Ovary (tissue), 9 donors: ENCODE measurements around the gene SULT2B1. TPM values are rescaled to one million over a fixed set of nuclear protein-coding genes. Genes with fewer than 3 reads are reported as not detected.
A peak's percentile ranks its signal among the peaks of the same experiment; 100 is the strongest.

Experiments used
- DNase-seq, 5 donors: peaks; one replicate each; pipeline ENCODE4 v3.0.0-alpha.2; 2019 to 2020
- H3K27ac ChIP-seq, 2 donors: fragments of 200-600 bp; one replicate each; pipeline versions ENCODE4 v1.5.1 to v1.8.0; 2019 to 2022
- H3K27me3 ChIP-seq: fragments of 200-600 bp; one replicate; pipeline ENCODE4 v1.8.0; 2022
- H3K36me3 ChIP-seq: fragments of 200-600 bp; sonication (generic); one replicate; pipeline ENCODE4 v1.5.1; 2019
- H3K4me1 ChIP-seq: one replicate; pipeline ENCODE4 v1.8.1; 2013; ENCODE audit warnings: mild to moderate bottlenecking, moderate library complexity; ENCODE audit not compliant: insufficient read depth
- H3K4me3 ChIP-seq: fragments of 200-600 bp; sonication (generic); one replicate; pipeline ENCODE4 v1.5.1; 2017
- H3K9me3 ChIP-seq, 2 donors: fragments of 200-600 bp in 1 of 2; sonication (generic) in 1 of 2; one replicate each; pipeline versions ENCODE4 v1.5.1 to v1.8.1; 2013 to 2019; ENCODE audit warnings: mild to moderate bottlenecking in 1 of 2, moderate library complexity in 1 of 2
- EP300 ChIP-seq: sonication (generic); formaldehyde crosslinking; IDR thresholded peaks from one replicate; pipeline ENCODE4 v1.6.1; 2017; ENCODE audit warnings: antibody characterized with exemption
- POLR2A ChIP-seq: fragments of 450-650 bp; IDR thresholded peaks from one replicate; pipeline ENCODE4 v1.6.1; 2017; ENCODE audit warnings: antibody characterized with exemption, mild to moderate bottlenecking, moderate library complexity
- WGBS, 3 donors: extraction: QIAGEN DNeasy Blood & Tissue Kit in 1 of 3; methylation state at CpG; one replicate each; pipeline versions ENCODE4 v1.1.5 to v1.1.7; 2013 to 2017; 5-methylcytosine and 5-hydroxymethylcytosine counted together
- intact Hi-C, 4 donors: fragments of 100-400 bp; cut with DNase I; formaldehyde crosslinking; loops; one replicate each; pipeline versions ENCODE4 v1.11.0 to v1.15.1; 2022 to 2023
- polyA plus RNA-seq, 2 donors: library from polyadenylated mRNA; stranded (reverse); fragments of 200-250 nt in 1 of 2; fragments of 350-450 nt in 1 of 2; fragmentation: Illumina TruSeq in 1 of 2; extraction: RNeasy Lipid Tissue Mini Kit (QIAGEN cat#74804) in 1 of 2; gene quantifications; one replicate each; pipeline ENCODE4 v1.2.3, GENCODE V29; 2013 to 2014
- total RNA-seq, 7 donors: library from RNA; depleted of rRNA in 2 of 7; stranded (reverse); fragments of >200 nt in 2 of 7; fragmentation: NEBNext Ultra II Directional in 3 of 7; extraction: Animal tissue kit (Norgen Biotek cat#: 25700) in 3 of 7; gene quantifications; one replicate each; pipeline versions ENCODE4 v1.1.0 to v1.2.4, GENCODE V29; 2016 to 2023
- TF ChIP-seq, protein P1 (sequence below), 3 donors: fragments of 450-650 bp in 2 of 3; fragments of 200-600 bp in 1 of 3; IDR thresholded peaks; one replicate each; pipeline versions ENCODE4 v1.5.1 to v1.8.0; 2016 to 2022; ENCODE audit warnings: antibody characterized with exemption in 3 of 3, mild to moderate bottlenecking in 1 of 3
- donor health status: DM: no; HTN: no; CAD: no; lungs with moderate emphysema.
- donor health status: DM: no; HTN: no; CAD: no.
- donor health status: Bipolar disorder and iron deficiency.
- donor health status: DM: yes; HTN: yes; CAD: no.
- donor health status: DM: no; HTN: no; CAD: no.
- donor health status: DM: yes; HTN: yes; CAD: no.

Gene SULT2B1
- total and polyA plus RNA-seq, 9 donors: 0.10 to 0.20 TPM; not detected in 7

DNA sequence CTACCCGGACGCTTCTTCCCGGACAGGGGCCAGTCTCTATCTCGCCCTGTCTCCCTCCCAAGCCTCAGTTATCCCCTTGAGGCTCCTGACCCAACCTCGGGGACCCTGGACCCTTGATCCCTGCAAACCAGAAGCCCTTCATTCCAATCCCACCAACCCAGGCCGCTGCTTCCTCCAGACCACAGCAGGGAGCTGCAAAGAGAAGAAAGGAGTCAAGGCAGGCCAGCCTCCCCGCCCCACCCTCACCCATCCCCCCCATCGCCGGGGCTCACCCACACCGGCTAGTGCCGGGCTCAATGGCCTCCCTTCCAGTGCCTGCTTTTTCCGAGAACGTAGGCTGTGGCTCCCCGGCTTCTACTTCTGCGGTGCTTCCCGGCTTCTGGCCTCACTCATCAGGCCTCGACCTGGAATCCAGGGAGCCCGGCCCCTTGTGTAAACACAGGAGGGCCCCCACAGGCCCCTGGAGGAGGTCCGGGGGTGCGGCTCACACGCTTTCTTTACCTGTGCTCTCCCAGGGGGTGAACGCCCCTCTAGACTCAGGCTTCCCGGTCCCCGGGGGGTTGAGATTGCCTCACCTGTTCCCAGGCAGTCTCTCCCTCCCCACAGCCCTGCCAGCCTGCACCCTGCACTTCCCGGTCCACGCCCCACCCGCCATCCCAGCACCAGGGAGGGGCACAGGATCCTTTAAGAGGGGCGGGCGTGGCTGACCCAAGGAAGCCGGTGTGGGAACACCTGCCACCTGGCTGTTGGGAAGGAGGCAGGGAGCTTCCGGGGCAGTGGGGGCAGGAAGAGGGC, 62.7 kb downstream of the SULT2B1 start, which contains the start of gene FAM83E:
Gene FAM83E, minus strand, starts transcription at position 641 of the 795 bp plus-strand sequence. CDS start 1,704 bp downstream, outside the sequence.
- TF ChIP-seq, protein P1, sequence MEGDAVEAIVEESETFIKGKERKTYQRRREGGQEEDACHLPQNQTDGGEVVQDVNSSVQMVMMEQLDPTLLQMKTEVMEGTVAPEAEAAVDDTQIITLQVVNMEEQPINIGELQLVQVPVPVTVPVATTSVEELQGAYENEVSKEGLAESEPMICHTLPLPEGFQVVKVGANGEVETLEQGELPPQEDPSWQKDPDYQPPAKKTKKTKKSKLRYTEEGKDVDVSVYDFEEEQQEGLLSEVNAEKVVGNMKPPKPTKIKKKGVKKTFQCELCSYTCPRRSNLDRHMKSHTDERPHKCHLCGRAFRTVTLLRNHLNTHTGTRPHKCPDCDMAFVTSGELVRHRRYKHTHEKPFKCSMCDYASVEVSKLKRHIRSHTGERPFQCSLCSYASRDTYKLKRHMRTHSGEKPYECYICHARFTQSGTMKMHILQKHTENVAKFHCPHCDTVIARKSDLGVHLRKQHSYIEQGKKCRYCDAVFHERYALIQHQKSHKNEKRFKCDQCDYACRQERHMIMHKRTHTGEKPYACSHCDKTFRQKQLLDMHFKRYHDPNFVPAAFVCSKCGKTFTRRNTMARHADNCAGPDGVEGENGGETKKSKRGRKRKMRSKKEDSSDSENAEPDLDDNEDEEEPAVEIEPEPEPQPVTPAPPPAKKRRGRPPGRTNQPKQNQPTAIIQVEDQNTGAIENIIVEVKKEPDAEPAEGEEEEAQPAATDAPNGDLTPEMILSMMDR (IDR thresholded peaks at IDR 0.05): no peak
- no peak for TF ChIP-seq POLR2A
- no peak for TF ChIP-seq EP300
- peaks cover 4% of the 10 kb centered on the region for H3K4me1 ChIP-seq
- whole genome bisulfite sequencing, 3 donors: 38 to 47% (median 38%) methylated on average over 29 to 31 of the region's 31 CpGs
- DNase-seq: peak in 3 of 5 donors; percentile 42 to 53 (median 53)
- no peaks in the 10 kb centered on the region for H3K27me3 ChIP-seq
- no peaks in the 10 kb centered on the region for H3K36me3 ChIP-seq
- no peaks in the 10 kb centered on the region for H3K9me3 ChIP-seq
- H3K4me3 ChIP-seq: no peak within 1 kb of the TSS
- intact Hi-C loops: loop anchor here in 2 of 4 donors (10.0 kb wide), 2 partner anchors 130 to 290 kb away; partner anchors contain the start of gene EMP3 (in 1 of the 2)
- H3K27ac ChIP-seq: no peak within 1 kb of the TSS

DNA sequence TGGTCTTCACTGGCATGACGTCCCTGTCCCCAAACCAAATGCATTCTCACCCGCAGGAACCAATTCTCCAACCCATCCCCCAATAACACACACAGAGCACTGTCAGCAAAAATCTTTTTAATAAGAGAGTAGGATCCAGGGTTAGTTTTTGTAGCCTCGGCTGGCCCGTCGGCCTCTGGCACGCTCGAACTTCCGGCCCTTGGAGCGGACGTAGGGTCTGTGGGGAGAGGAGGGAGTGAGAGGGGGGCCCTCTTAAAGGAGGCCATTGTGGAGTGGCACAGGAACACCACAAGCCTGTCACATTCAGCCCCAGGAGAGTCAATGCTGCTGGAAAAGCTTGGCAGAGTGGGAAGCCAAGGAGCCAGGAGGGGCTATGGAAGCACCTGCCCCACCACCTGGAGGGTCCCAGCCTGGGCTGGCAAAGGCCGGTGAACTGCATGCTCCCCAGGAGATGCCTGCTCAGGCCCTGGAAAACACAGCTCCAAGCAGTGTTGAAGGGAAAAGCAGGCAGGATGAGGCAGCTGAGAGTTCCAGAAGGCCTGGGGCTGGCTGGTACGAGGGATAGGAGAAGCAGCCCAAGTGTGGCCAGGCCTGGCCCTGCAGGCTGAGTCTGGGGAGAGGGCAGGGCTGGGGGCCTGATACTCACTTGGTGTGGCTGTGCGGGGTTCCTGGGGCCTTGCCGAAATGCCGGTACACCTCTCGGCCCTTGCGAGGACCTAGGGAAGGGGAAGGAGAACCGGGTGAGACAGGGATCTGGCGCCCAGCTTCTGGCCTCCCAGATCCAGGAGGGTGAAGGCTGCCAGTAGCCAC, 63.5 kb downstream of the SULT2B1 start:
- intact Hi-C loops: loop anchor here in 2 of 4 donors (10.0 kb wide), 2 partner anchors 131 to 291 kb away; partner anchors contain the start of gene EMP3 (in 1 of the 2)
- TF ChIP-seq, protein P1 (IDR thresholded peaks at IDR 0.05): no peak
- TF ChIP-seq POLR2A (no peak), EP300 (no peak)
- H3K27ac ChIP-seq: no peak overlapping the region

DNA sequence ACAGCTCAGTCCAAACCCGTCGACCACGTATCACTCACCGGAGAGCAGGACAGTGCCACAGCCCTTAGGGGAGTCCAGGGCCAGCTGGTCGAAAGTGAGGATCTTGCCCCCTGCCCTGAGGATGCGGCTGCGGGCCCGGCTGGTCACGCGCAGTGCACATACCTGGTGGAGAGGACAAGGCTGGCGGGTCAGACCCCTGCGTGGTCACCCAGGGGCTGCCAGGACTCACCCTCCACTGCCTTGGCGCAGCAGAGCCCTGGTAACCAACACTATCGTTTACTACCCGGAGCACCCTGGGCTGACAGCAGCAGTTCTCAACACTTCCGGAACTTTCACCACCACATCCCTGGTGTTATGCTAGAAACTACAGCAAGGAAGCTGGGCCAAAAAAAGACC, 64.1 kb downstream of the SULT2B1 start:
- Histone ChIP-seq H3K4me1 (peaks cover 4% of the 10 kb centered on the region), H3K27ac (no peak overlapping the region), H3K9me3 (no peaks in the 10 kb centered on the region), H3K4me3 (no peak overlapping the region), H3K36me3 (no peaks in the 10 kb centered on the region), H3K27me3 (no peaks in the 10 kb centered on the region)
- TF ChIP-seq POLR2A: no peak
- TF ChIP-seq, protein P1 (IDR thresholded peaks at IDR 0.05): no peak
- TF ChIP-seq EP300: no peak
- peak in 1 of 5 donors; percentile 47 for DNase-seq
- intact Hi-C loops: loop anchor here in 2 of 4 donors (10.0 kb wide), 2 partner anchors 131 to 291 kb away; partner anchors contain the start of gene EMP3 (in 1 of the 2)
- 69 to 77% (median 73%) methylated on average over 8 to 16 of the region's 16 CpGs for WGBS, 3 donors

More for the DNA sequence above, 63.5 kb downstream of the SULT2B1 start:
- H3K9me3 ChIP-seq: no peaks in the 10 kb centered on the region
- peaks cover 4% of the 10 kb centered on the region for H3K4me1 ChIP-seq
- peak in 1 of 5 donors; percentile 40 for DNase-seq
- H3K4me3 ChIP-seq: no peak overlapping the region
- H3K36me3 ChIP-seq: no peaks in the 10 kb centered on the region
- WGBS, 3 donors: 55 to 66% (median 62%) methylated on average over 19 of the region's 19 CpGs
- H3K27me3 ChIP-seq: no peaks in the 10 kb centered on the region

DNA sequence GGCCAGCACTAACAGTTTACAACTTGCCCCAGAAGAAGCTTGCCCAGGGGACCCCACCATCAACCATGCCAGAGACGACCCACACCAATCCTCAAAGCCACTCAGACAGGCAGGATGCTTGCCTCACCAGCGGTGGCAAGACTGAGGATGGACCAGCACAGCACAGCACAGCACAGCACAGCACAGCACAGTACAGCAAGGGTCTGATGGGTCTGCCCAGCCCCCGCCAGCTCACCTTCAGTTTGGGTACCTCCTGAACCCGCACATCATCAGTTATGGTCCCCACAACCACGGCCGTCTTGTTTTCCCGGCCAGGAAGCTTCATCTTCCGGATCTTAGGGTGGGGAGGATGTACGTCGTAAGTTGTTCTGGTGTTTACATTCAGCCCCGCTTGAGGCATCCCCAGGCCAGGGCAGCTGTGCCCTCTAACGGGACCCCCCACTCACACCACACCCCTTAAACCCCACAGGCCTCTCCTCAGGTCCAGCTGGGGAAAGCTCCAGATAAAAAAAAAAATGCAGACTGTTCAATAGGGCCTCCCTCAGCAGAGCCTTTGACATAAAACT, 64.6 kb downstream of the SULT2B1 start:
- H3K27ac ChIP-seq: no peak overlapping the region
- H3K4me1 ChIP-seq: peaks cover 4% of the 10 kb centered on the region
- no peak overlapping the region for H3K4me3 ChIP-seq
- H3K9me3 ChIP-seq: no peaks in the 10 kb centered on the region
- DNase-seq: peak in 1 of 5 donors; percentile 43
- 49 to 58% (median 55%) methylated on average over 12 of the region's 12 CpGs for WGBS, 3 donors
- H3K36me3 ChIP-seq: no peaks in the 10 kb centered on the region
- H3K27me3 ChIP-seq: no peaks in the 10 kb centered on the region
- TF ChIP-seq, protein P1 (IDR thresholded peaks at IDR 0.05): no peak
- TF ChIP-seq POLR2A (no peak), EP300 (no peak)
- intact Hi-C loops: loop anchor here in 2 of 4 donors (10.0 kb wide), 2 partner anchors 132 to 292 kb away; partner anchors contain the start of gene EMP3 (in 1 of the 2)
